HG03095 (cell line): ENCODE data around the gene FANCC.

Experiments used
- ATAC-seq: cut with Tn5 transposase; IDR thresholded peaks from one replicate; pipeline ENCODE4 v1.9.1; 2021; ENCODE audit warnings: moderate library complexity; ENCODE audit not compliant: unreplicated experiment

The FANCC gene

DNA sequence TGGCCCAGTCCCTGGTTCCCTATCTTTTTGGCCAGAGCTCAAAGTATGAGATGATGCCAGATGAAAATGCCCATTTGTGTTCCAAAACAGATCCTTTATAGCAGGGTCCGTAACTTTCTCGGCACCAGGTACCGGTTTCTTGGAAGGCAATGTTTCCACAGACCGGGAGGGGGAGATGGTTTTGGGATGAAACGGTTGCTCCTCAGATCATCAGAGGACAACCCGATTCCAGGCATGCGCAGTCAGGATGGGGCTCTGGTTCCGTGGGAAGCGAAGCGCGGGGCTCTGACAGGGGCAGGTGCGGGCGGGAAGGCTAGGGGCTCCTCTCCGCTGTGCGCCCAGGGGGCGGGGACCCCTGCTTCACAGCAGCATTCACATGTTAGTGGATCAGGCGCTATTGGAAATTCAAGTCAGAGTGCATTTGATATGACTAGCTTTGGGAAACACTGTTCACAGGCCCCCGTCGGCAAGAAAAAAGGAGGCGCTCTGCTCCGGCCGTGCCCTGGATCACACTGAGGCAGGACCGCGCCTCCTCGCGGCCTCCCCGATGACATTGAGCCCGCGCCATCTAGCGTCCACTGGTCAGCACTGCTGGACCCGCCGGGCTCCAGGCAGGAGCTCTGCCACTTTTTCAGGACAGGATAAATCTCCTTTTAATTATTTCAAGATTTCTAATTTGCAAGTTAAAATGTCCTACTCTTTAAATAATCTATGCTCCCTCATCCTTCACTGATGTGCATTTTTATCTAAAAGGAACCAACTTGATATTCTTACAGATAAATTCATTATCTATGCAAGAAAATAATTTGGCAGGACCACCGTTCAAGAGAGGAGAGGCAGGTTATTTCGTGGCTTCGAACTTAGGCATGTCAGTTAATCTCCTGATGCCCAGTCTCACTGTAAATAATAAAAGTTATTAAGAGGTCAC, 190.0 kb downstream of the FANCC start:
- ATAC-seq, result no peak

DNA sequence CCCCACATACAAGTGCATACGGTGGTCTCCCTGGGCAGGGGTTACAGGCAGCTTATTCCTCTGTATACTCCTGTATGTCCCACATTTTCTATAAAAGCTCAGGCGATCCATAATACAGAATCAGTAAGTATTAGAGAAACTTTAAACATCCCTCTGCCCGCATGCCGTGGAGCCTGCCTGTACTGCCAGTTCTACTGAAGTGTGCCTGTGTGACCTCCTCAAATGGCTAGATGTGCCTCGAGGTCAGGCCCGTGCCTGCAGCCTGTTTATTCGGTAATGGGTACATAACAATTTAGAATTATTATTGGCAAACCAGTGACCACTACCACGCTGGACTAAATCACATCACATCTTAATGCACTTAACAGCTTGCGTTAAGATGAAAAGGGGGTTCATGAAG, 190.8 kb downstream of the FANCC start:
- no peak for ATAC-seq

DNA sequence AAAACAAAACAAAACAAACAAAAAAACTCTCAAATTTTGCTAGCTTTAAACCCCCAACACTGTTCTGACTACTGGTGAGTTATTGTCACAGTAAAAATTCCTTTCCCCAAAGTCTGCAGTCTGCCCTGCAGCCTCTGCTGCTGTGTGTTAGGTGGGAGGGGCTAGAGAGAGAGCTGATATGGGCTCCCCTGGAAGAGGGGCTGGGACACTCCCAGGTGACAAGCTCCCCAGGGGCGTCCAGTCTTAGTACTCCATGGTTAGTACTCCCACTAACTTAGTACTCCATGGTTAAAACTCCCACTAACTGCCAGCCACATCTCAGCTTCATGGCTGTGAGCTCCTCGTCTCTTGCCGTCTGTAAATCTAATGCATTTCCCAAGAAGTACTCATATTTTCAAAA, 191.9 kb downstream of the FANCC start:
- ATAC-seq, result no peak

GRCh38 chr9:95124582-95125367, 192.7 kb downstream of the FANCC start:
- ATAC-seq, result no peak

DNA sequence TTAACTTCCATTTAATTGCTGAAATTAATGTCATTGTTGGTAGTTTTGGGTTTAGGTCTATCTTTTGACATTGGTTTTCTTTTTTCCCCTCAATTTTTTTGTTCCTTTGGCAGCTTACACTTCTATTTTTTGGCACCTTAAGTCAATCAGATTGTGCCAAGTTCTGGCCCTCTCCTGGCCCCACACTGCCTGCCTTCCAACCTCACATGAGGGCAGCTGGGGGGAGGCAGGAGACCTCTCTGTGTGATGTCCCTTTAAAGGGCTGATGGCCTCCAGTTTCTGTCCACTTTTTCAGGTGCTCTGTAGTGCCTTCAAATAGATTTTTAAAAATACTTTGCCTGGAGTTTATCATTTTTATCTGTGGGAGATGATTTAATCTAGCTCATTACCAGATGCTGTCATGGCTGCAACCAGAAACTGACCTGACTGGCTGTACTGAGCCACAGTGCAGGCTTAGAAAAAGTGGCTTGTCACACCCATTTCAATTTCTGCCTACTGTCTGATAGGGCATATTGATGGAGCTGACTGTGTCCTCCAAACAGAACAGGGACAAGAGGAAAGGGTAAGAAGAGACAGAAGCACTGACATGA, 196.6 kb downstream of the FANCC start:
- ATAC-seq, result no peak

GRCh38 chr9:95118596-95118995, 198.9 kb downstream of the FANCC start:
- ATAC-seq, result no peak

- no peak for ATAC-seq
These were observed 200.7 kb downstream of the FANCC start for GRCh38 chr9:95116808-95117204.

GRCh38 chr9:95116002-95116807, 201.3 kb downstream of the FANCC start:
- ATAC-seq, result no peak

- ATAC-seq, result no peak
These were observed 202.4 kb downstream of the FANCC start for GRCh38 chr9:95115104-95115503.

- no peak for ATAC-seq
These were observed 204.9 kb downstream of the FANCC start for GRCh38 chr9:95112436-95113280.

DNA sequence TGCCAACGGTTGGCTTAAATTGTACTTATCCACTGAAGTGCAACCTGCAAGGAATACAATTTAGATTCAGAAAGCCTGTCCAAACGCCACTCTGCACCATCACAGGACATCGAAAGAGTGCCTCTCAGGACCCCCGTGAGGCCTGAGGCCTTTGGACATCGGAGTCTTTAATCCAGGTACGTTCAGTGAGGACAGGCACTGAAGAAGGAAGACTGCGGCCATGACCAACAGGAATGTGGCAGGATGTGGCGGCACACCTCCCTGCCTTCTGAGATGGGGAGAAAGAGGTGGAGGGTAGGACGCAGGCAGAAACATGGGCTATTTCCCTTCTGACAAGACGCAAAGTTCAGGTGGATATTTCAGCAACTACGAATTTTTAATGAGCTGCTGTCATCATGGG, 205.8 kb downstream of the FANCC start:
- no peak for ATAC-seq

DNA sequence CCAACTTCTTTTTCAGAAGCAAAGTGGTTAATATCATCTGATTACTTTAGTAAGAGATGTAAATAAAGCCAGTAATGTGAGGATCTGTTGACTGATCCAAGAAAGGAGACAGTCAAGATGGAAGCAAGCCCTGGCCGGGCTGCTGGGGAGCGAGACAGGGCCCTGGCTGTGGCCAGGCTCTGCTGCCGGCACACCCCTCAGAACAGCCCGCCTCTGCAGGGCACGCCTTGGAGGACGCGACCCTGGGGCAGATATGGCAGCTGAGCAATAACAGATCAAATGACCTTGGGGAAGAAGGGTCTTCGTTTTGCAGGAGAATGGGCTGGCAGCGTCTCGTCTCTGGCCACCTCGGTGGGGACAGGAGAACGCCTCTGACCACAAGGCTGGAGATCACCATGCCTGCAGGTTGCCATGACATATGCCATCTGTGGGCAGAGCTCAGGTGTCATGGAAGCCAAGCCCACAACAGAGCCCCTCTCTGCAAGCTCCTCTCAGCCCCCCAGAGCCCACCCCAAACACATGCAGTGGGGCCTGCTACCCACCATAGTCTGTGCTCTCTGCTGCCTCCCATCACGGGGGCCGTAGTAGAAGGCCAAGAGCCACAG, 206.5 kb downstream of the FANCC start:
- no peak for ATAC-seq

- no peak for ATAC-seq
These were observed 208.1 kb downstream of the FANCC start for GRCh38 chr9:95109456-95109855.

- ATAC-seq, result no peak
These were observed 208.7 kb downstream of the FANCC start for GRCh38 chr9:95108777-95109176.

- ATAC-seq, result no peak
These were observed 209.5 kb downstream of the FANCC start for GRCh38 chr9:95107976-95108375.

DNA sequence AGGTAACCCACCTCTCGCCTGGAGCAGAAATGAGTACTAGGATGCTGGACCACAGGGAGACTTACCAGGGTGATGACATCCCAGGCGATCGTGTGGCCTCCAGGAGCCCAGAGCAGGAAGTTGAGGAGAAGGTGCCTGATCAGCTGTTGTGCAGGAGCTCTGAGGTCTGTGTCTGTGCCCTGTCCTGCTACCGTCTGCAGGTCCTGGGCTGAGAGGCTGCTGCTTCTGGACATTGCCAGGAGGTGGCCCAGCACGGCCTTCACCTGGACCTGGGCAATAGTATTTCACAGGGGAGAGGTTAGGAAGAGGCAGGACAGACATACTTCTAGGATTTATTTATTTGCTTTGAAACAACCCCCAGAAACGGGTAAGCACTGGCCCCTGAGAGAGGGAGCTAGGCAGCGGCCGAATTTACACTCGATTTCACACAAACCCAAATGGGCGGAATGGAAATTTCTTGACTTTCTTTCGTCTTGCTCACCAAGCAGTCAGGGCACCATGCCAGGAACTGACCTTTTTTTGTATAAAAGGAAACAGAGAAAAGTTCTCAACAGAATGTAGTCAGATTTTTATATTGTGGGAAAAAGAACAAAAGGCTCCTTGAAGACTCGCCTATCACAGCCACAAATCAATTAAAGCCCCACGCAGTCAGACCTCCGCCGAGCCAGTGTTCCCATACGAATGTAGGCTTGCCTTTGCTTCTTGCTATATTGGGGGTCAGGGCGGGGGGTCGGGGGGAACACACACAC, 210.3 kb downstream of the FANCC start:
- no peak for ATAC-seq

DNA sequence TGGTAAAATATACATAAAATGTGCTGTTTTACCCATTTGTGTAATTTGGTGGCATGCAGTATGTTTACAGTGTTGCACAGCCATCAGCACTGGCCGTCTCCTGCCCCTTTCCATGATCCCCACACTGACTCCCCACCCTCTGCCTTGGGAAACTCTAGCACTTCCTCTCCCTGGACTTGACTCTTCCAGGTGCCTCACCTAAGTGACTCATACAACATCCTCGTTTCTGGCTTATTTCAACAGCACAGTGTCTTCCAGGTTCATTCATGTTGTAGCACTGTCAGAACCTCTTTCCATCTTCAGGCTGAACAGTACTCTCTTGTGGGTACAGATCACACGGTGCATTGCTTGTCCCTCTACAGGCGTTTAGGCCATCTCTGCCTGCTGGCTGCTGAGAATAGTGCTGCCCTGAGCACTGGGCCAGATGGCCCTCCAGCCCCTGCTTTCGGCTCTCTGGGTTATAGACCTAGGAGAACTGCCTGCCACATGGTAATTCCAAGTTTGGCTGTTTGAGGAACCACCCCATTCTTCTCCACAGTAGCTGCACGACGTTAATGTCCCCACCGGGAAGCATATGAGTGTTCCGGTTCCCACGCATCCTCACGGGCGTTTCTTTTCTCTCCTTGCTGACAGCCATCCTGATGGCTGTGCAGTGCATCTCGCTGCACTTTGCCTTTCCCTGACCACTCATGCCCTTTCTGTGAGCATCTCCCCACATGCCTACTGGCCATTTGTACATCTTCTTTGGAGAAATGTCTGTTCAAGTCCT, 211.8 kb downstream of the FANCC start:
- ATAC-seq, result no peak

- no peak for ATAC-seq
These were observed 212.5 kb downstream of the FANCC start for GRCh38 chr9:95104980-95105379.
